Neutrophil (primary cell): Measurements from ENCODE around the gene ABHD16B.
A peak's percentile ranks its signal among the peaks of the same experiment; 100 is the strongest.

Source experiments
- H3K27ac ChIP-seq: fragments of 200-600 bp; sonication (generic); 2 replicates; pipeline ENCODE4 v1.5.1; 2016; ENCODE audit warnings: mild to moderate bottlenecking, moderate library complexity
- H3K27me3 ChIP-seq: fragments of 200-600 bp; sonication (generic); 2 replicates; pipeline ENCODE4 v1.6.0; 2016; ENCODE audit warnings: mild to moderate bottlenecking
- H3K36me3 ChIP-seq: fragments of 200-600 bp; sonication (generic); 2 replicates; pipeline ENCODE4 v1.5.1; 2017
- H3K4me1 ChIP-seq, 2 experiments: fragments of 200-600 bp in 1 of 2; sonication (generic) in 1 of 2; 1 replicate in 1 of 2; 2 replicates in 1 of 2; pipeline versions ENCODE4 v1.5.1 to v1.6.1; 2013 to 2016; ENCODE audit warnings: low read depth in 1 of 2, low read length in 1 of 2, mild to moderate bottlenecking in 1 of 2, moderate library complexity in 1 of 2; ENCODE audit not compliant: control insufficient read depth in 1 of 2, insufficient read depth in 1 of 2
- H3K4me3 ChIP-seq, 2 experiments: fragments of 200-600 bp in 1 of 2; sonication (generic) in 1 of 2; 1 replicate in 1 of 2; 2 replicates in 1 of 2; pipeline ENCODE4 v1.5.1; 2013 to 2016; ENCODE audit warnings: low read depth in 1 of 2, low read length in 1 of 2, mild to moderate bottlenecking in 1 of 2, moderate library complexity in 1 of 2
- H3K9me3 ChIP-seq: fragments of 200-600 bp; sonication (generic); 2 replicates; pipeline ENCODE4 v1.5.1; 2016
- TF ChIP-seq, protein P1 (sequence below): fragments of 200-600 bp; sonication (generic); IDR thresholded peaks from 2 replicates; pipeline ENCODE4 v1.5.1; 2016; ENCODE audit warnings: antibody characterized with exemption

ABHD16B gene

DNA sequence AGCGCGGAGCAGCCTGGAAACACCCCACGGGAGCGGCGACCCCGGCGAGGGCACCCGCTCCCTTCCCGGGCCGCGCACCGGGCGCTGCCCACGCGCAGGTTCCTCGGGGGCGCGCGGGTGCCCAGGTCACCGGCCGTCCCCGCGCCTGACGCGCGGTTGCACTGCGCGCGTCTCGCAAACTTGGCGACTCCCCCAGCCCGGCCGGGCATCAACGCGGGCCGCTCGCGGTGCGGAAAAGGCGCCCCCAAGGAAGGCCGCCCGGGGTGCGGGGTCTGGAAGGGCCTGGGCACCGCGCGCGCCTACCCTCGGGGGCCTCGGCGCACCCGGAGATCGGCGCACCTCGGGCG lies 29.7 kb upstream of the ABHD16B start:
- Histone ChIP-seq H3K27me3 (peaks cover 85% of the 10 kb centered on the region), H3K4me3 (peak overlapping the region; percentile 63 to 72), H3K27ac (peak overlapping the region; percentile 35), H3K4me1 (peaks cover 17 to 19% of the 10 kb centered on the region in 2 experiments), H3K36me3 (no peaks in the 10 kb centered on the region), H3K9me3 (no peaks in the 10 kb centered on the region)
- TF ChIP-seq, protein P1, sequence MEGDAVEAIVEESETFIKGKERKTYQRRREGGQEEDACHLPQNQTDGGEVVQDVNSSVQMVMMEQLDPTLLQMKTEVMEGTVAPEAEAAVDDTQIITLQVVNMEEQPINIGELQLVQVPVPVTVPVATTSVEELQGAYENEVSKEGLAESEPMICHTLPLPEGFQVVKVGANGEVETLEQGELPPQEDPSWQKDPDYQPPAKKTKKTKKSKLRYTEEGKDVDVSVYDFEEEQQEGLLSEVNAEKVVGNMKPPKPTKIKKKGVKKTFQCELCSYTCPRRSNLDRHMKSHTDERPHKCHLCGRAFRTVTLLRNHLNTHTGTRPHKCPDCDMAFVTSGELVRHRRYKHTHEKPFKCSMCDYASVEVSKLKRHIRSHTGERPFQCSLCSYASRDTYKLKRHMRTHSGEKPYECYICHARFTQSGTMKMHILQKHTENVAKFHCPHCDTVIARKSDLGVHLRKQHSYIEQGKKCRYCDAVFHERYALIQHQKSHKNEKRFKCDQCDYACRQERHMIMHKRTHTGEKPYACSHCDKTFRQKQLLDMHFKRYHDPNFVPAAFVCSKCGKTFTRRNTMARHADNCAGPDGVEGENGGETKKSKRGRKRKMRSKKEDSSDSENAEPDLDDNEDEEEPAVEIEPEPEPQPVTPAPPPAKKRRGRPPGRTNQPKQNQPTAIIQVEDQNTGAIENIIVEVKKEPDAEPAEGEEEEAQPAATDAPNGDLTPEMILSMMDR = no peak

DNA sequence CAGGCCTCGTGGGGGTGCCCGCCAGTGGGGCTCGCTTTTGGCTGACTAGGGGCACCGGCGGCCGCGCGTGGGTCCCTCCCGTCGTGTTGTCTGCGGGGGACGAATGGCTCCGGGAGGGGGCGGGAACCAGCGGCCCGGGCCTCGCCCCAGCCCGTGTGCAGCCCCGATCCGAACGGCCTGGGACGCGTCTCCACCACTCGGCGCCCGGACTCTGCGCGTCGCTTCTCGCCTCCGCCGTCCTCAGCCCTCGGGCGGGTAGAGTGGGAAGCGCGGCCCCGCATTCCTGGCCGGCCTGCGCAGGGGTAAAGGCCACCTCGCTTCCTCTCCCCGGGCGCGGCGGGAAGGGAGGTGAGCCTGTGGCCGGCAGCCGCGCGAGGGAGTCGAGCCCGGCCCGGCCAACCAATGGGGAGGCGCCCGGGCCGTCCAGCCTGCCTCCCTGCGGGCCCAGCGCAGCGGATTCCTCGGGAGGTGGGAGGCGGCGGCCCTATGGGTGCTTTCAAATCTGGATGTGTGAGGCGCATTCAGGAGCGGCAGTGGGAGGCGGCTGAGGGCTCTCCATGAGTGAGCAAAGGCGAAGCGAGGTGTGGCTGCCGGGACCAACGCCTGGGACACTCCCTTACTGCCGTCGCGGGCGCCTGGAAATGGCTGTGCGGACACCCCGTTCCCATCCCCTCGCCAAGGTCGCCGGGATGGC lies 29.2 kb upstream of the ABHD16B start:
- peaks cover 17 to 19% of the 10 kb centered on the region in 2 experiments for H3K4me1 ChIP-seq
- H3K36me3 ChIP-seq = no peaks in the 10 kb centered on the region
- TF ChIP-seq, protein P1 = no peak
- H3K27ac ChIP-seq = peak overlapping the region; percentile 35
- H3K4me3 ChIP-seq = peak overlapping the region; percentile 63 to 72
- H3K27me3 ChIP-seq = peaks cover 85% of the 10 kb centered on the region
- H3K9me3 ChIP-seq = no peaks in the 10 kb centered on the region

DNA sequence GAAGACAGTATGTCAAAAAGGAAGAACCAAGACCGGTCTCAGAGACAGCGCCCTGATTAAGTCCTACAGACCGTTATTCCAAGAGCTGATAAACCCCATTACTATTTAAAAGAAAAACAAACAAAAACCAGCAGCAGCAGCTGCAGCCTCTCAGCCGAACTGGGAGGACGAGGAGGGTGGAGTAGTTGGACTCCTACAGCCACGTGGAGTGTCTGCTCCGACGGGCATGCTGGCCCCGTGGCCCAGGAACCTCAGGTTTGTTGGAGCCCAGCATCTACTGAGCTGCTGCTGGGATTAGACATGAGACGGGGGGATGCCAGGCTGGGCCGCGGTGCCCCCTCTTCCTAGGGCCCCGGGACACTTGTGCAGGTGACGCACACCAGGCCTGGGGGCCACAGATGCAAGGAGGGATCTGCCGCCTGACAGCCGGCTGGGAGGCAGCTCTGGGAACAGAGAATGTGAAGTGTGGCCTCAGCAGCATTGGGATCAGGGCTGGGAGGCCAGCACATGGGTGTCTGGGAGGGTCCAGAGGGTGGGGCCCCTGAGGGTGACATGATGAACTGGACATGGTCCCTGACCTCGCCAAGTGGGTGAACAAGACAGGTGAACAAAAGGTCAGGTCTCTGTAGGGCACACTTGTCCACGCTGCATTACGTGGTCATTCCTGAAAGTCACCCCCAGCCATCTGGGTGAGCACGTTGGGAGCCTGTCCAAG lies 27.4 kb upstream of the ABHD16B start:
- H3K4me1 ChIP-seq = peaks cover 17 to 19% of the 10 kb centered on the region in 2 experiments
- no peak overlapping the region for H3K4me3 ChIP-seq
- no peaks in the 10 kb centered on the region for H3K36me3 ChIP-seq
- TF ChIP-seq, protein P1 = no peak
- no peak overlapping the region for H3K27ac ChIP-seq
- H3K27me3 ChIP-seq = peaks cover 82% of the 10 kb centered on the region
- H3K9me3 ChIP-seq = no peaks in the 10 kb centered on the region

GRCh38 chr20:63834491-63834880 lies 26.8 kb upstream of the ABHD16B start:
- H3K36me3 ChIP-seq = no peaks in the 10 kb centered on the region
- H3K27me3 ChIP-seq = peaks cover 79% of the 10 kb centered on the region
- peaks cover 17 to 19% of the 10 kb centered on the region in 2 experiments for H3K4me1 ChIP-seq
- TF ChIP-seq, protein P1 = no peak
- no peak overlapping the region for H3K4me3 ChIP-seq
- no peak overlapping the region for H3K27ac ChIP-seq
- H3K9me3 ChIP-seq = no peaks in the 10 kb centered on the region

- Histone ChIP-seq H3K9me3 (no peaks in the 10 kb centered on the region), H3K27me3 (peaks cover 73% of the 10 kb centered on the region), H3K4me1 (peaks cover 10 to 12% of the 10 kb centered on the region in 2 experiments), H3K4me3 (no peak overlapping the region), H3K27ac (no peak overlapping the region), H3K36me3 (no peaks in the 10 kb centered on the region)
- TF ChIP-seq, protein P1 = no peak
These were observed 26.1 kb upstream of the ABHD16B start for GRCh38 chr20:63835021-63835858.
